ENCODE data around the gene VSTM2B.

Gene VSTM2B

GRCh38 chr19:29497241-29497640, 28.6 kb upstream of the VSTM2B start:
- no peak for DNase-seq

DNA sequence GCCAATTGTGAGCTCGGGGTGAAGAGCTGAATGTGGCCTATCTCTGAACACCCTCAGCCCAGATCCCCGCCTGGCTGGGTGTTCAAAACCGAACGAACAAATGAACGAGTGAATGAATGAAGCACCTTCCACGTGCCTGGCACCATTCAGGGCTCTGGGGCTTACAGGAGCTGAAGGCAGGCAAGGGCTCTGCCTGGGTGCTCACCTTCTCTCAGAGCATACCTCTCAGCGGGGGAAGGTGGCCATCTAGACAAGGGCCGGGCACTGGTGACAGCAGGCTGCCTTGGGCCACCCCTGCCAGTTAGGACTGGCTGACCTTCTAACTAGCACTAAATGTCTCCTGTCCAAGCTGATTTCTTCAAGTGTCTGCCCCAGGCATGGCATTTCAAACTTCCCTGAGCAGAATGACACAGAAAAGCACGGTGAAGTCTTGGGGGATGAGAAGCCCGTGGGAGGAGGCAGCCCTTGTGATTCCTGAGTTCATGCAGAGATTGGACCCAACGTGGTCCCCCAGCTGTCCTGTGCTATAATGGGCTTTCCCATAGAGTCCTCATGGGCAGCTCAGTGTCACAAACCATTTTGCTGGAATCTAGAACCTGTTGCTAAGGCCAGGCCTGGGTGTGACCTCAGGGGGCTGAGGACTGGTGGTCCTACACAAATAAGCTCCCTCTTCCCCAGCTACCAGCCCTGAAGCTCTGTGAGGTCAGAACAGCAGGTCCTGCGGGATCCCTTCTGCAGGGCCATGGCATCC, 27.9 kb upstream of the VSTM2B start:
- no peak for DNase-seq

DNA sequence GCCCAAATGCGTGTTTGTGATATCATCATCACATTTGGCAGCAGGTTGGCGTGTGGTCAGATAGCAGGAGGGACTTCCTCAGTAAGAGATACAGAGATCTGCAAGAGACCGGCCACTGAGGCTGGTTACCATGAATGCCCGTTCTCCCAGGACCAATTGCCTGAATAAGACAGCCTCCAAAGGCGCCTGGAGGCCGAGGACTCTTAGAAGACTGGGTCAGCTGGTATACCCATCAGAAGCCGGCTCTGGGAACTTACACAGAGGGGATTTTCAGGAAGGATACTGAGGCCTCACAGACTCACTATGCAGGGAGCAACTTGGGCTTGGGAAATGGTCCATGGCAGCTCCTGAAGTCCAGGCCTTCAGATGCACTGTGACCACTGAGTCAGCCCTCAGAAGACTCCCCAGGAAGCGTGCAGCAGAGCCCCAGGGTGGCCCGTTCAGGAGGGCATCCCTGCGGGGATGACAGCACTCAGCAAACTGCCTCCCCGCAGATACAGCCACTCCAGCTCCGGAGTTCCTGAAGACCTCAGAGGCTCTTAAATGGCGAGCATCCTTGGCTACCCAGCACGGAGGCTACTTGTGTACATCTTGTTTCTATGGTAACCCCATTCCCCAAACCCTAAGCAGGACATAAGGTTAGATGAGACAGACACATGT, 26.4 kb upstream of the VSTM2B start:
- DNase-seq = no peak

DNA sequence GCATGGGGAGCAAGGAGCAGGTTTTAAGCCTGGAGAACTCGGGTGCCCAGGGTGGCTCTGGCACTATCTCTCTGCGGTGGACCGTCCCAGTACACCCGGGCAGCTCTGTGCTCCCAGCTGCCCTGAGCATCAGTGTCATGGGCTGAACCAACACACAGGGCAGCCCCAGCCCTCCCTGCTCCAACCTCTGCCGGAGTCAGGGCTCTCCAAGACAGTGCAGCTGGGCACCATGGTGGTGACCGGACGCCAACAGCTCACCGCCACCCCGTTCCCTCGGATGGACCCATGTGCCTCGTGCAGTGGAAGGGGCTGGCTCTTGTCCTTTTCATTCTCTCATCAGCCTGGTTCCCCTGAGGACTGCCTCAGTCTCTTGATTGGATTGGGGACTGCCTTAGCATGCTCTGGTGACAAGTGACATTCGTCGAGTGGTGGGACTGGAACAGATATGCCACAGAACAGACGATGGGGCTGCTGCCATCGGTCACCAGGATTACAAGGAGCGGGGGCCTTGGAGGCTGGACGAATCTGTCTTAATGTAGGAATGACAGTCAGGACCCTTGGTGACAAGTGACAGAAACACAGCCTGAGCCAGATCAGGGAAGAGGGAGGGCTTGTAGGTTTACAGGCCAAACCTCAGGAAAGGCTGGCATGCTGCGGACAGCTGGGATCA, 25.7 kb upstream of the VSTM2B start:
- DNase-seq = no peak

GRCh38 chr19:29501816-29502580, 23.8 kb upstream of the VSTM2B start:
- DNase-seq = no peak

GRCh38 chr19:29502581-29502850, 23.3 kb upstream of the VSTM2B start:
- no peak for DNase-seq

DNA sequence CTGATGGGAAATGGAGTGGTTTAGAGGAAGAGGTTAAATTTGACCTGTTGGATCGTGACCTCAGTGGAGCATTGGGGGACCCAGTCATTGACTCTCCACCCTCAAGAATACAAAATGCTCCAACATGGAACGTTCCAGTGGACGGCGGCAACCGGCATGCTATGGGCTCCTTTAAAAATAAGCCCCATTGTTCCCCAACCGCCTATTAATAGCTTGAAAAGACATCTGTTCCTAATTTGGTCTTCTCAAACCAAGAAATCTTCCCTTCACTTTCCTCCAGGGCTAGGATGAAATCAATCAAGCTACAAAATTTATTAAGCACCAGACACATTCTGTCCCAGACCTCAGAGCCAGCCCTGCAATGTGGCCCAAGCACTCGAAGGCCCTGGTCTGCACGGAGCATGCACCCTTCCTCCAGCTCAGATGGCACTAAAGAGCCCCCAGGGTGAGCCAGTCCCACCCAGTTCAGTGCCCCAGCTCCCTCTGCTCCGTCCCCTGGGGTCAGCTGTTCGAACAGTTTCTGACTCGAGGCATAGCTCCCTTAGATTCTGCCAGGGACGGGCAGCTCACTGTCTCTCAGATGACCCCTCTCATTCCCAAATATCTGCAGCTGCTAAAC, 22.5 kb upstream of the VSTM2B start:
- DNase-seq = no peak

GRCh38 chr19:29503785-29504184, 22.0 kb upstream of the VSTM2B start:
- no peak for DNase-seq

DNA sequence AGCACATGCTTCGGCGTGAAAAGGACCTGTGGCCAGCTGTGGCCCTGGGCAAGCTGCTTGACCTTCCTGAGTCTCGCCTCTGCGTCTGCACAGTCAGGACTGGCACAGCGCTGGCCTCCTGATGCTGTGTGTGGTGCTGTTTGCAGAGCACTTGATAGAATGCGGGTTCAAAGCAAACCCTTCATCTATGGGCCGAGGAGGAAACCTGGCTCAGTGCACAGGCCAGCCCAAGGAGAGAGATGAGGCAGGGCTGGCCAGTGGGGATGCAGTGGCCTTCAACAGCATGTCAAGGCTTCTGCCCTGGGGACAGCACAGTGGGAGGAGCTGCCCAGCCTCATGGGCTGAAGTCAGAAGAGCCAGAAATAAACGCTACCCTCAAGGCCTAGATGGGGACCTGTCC, 21.3 kb upstream of the VSTM2B start:
- DNase-seq = no peak

- DNase-seq = no peak
Observed at GRCh38 chr19:29505097-29505824, 20.5 kb upstream of the VSTM2B start.

DNA sequence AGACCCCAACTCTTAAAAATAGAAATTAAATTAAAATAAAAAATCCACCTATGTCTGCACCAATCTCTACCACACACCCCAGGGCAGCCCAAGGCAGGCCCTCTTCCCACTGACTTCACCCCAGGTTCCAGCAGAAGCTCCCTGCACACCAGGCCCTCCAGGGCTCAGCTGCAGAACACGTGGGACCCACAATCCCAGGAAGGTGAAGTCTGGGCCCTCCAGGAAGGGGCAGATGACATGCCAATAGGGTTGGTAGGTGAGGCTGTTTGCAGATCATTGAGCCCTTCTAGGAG, 19.2 kb upstream of the VSTM2B start:
- no peak for DNase-seq

DNA sequence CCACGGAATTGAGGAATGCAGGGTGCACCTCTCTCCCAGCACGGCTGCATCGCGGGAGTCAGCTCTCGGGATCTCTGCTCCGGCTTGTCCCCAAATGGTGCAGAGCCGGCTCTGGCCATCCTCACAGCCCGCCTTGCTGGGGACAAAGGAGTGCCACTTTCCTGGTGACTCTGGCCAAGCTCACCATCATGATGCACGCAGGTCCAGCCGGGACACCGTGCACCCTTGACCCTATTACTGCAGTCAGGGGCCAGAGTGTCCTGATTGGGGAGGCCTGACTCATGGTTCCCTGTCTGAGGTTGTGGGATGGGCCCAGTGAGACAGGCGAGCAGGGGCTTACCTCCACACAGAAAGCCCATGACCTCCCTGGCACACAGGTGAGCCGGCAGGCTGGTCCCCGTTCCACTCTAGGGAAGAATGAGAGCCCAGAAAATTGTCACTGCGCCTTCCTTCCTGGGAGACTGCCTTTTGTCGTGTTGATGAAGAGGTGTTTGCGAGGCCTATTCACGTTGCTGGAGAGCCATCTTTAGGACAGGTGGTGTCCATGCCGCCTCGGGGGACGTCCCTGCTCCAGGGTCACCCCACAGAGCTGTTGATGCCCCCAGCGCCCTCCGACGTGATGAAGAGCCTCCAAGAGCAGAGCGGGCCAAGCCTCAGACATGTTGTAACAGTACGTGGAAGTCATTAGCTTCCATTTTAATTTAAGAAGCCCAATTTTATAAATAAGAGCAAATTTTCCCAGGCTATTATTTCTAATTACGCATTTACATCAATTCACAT, 18.5 kb upstream of the VSTM2B start:
- DNase-seq = no peak

DNA sequence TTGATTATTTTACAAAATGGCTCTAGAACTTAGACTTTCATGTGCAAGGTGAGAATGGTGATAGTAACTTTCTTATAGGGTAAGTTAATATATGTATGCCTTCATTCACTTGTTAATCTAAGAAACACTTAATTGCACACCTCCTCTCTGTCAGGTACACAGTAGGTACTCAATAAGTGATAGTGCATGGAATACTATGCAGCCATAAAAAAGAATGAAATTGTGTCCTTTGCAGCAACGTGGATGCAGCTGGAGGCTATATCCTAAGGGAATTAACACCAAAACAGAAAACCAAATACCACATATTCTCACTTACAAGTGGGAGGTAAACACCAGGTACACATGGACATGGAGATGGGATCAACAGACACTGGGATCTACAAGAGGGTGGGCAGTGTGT, 17.6 kb upstream of the VSTM2B start:
- DNase-seq = no peak

DNA sequence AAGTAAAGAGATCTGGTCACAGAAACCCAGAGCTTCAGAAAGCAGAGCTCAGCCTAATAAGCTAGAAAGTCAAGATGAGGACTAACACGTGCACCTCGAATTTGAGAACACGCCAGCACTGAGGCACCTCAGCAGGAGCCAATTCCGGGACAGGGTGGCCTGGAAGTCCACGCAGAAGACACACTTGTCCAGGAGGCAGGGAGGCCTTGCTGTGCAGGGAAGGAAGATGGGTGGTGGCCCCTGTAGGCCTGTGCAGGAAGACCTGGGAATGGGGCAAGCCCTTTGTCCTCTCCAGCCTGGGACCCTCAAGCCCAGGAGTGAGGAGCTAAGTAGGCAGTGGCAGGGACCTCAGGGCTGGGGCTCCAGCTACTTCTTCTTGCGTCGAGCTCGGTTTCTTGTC, 16.3 kb upstream of the VSTM2B start:
- DNase-seq = no peak

DNA sequence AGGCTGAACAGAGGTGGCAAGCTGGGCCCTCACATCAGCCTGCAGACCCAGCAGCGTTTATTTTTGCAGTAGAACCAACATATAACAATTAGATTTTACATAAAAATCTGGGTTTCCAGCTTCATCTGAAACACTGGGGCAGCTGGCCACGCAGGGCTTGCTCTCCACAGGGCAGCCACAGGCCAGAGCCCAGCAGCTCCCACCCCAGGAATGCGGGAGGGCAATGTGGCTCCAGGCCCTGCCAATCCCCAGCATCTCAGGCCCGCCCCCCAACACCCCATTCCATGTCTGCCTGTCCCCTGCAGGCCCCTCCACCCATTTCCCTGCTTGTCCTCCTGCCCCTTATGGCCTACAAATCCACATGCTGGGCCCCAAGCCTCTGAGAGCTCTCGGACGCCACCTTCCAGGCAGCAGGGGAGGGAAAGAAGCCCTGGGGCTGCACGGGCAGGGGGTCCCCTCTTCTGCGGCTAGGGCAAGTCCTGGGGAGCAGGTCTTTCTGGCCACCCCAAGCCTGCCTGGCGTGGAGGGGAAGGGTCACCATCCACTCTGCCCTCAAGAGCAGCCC, 15.0 kb upstream of the VSTM2B start:
- DNase-seq = no peak

DNA sequence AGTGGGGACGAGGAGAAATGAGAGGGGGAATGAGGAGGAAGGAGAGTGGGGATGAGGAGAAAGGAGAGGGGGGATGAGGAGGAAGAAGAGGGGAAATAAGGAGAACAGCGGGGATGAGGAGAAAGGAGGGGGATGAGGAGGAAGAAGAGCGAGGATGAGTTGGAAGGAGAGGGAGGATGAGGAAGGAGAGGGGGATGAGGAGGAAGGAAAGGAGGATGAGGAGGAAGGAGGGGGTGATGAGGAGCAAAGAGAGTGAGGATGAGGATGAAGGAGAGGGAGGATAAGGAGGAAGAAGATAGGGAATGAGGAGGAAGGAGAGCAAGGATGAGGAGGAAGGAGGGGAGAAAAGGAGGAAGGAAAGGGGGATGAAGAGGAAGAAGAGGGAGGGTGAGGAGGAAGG, 14.0 kb upstream of the VSTM2B start:
- DNase-seq = no peak

- no peak for DNase-seq
Observed at GRCh38 chr19:29512748-29513147, 13.0 kb upstream of the VSTM2B start.

DNA sequence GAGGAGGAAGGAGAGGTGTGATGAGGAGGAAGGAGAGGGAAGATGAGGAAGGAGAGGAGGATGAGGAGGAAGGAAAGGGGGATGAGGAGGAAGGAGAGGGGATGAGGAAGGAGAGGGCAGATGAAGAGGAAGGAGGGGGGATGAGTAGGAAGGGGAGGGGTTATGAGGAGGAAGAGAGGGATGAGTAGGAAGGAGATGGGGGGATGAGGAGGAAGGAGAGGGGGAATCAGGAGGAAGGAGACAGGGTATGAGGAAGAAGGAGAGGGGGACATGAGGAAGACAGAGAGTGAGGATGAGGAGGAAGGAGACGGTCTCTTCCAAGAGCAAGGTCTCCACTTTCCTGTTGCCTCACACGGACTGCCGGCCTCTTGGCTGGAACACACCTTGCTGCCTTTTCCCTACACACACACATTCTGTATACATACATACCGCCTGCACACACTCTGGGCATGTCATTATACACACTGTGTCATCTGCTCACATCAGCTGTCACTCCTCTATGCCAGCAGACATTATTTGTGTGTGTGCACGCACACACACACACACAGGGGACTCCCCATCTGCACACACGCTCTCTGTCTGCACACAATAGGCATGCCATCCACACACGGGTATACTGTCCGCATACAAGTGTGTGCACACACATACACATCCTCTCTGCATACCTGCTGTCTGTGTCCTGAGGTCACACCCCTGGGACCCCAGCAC, 11.1 kb upstream of the VSTM2B start:
- DNase-seq = no peak

- no peak for DNase-seq
Observed at GRCh38 chr19:29515233-29515619, 10.6 kb upstream of the VSTM2B start.

DNA sequence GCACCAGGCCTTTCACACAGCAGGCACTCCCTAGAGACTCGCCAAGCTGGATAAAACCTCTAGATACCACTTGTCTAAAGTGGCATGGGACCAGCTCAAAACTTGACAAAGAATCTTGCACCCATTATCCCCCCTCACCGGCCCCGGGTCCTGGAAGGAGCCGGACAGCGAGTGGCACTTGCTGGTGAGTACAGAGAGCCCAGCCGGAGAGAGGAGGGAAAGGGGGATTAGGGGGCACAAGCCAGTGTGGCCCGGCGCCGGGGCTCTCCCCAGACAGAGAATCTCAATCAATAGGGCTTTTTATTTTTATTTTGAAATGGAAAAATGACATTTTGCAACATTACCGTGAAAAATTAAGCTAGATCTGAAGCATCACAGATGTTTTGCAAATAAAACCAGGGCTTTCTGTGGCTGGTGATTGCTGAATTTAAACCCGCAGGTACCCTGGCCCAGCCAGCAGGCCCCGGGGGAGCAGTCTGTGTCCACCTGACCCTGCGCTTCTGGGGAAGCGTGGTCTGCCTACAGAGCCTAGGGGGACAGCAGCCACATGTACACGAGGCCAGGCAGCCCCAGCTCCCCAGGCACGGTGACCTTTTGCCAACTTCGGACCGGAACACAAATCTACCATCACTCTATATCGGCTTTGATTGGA, 10.0 kb upstream of the VSTM2B start:
- no peak for DNase-seq

DNA sequence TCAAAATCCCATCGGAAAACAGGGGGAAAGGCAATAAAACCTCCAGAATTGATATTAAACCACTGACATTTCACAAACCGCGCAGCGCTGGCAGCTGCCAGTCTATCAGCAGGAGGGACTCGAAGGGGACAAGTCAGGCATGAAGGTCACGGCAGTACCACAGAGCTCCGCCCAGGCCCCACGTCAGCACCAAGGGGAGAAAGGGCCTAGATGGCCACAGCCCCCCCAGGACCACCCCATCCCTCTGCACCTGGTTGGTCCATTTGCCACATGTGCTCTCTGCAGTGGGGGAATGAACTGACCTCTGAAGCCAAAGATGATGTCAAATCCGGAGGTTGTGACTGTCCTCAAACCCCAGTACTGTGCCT, 9.5 kb upstream of the VSTM2B start:
- DNase-seq = no peak
